ENCODE measurements around the gene TRPM3.

DNA sequence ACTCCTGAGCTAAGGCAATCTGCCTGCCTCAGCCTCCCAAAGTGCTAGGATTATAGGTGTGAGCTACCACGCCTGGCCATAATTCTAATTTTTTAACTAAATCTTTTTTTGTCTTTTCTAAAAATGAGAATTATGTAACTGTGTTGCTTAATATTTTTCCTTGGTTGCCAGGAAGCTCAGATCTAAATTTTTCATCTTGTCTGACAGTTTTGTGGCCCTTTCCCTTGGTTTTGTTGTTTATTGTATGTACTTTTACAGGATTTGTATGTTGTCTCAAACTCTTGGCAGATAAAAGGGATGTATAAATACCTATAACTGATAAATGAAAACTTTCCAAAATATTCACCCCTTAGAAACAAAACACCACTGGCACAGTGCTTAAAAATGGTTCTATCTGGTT is 618.7 kb downstream of the TRPM3 start:
- TF ChIP-seq, protein P1, sequence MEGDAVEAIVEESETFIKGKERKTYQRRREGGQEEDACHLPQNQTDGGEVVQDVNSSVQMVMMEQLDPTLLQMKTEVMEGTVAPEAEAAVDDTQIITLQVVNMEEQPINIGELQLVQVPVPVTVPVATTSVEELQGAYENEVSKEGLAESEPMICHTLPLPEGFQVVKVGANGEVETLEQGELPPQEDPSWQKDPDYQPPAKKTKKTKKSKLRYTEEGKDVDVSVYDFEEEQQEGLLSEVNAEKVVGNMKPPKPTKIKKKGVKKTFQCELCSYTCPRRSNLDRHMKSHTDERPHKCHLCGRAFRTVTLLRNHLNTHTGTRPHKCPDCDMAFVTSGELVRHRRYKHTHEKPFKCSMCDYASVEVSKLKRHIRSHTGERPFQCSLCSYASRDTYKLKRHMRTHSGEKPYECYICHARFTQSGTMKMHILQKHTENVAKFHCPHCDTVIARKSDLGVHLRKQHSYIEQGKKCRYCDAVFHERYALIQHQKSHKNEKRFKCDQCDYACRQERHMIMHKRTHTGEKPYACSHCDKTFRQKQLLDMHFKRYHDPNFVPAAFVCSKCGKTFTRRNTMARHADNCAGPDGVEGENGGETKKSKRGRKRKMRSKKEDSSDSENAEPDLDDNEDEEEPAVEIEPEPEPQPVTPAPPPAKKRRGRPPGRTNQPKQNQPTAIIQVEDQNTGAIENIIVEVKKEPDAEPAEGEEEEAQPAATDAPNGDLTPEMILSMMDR (conservative IDR thresholded peaks at IDR 0.05), result no peak
- no peak for TF ChIP-seq EZH2 (IDR thresholded peaks at IDR 0.05; ENCODE audit: low read depth)
